RWPE1 (cell line): ENCODE measurements around the gene HNRNPM.

ENCODE experiments used
- CTCF ChIA-PET: fragments of 350-600 bp; sonication (Branson Sonifier 250); formaldehyde crosslinking; extraction: SDS; loops from one replicate; lab custom pipeline; 2021; lab: Yijun Ruan, JAX
- POLR2A ChIA-PET: fragments of 400-600 bp; formaldehyde crosslinking; extraction: SDS; loops from one replicate; lab custom pipeline; 2020; ENCODE audit warnings: antibody characterized with exemption; ENCODE audit not compliant: low non-redundant PET; lab: Yijun Ruan, JAX
- DNase-seq: peaks from one replicate; pipeline ENCODE4 v3.0.0; 2012; ENCODE audit warnings: low spot score
- H3K27ac ChIP-seq: fragments of 450-650 bp; 2 replicates; pipeline ENCODE4 v1.5.1; 2017
- TF ChIP-seq, protein P1 (sequence below): fragments of 450-650 bp; conservative IDR thresholded peaks from 2 replicates; pipeline ENCODE4 v1.5.1; 2017; ENCODE audit warnings: low read depth, mild to moderate bottlenecking

The HNRNPM gene, protein sequence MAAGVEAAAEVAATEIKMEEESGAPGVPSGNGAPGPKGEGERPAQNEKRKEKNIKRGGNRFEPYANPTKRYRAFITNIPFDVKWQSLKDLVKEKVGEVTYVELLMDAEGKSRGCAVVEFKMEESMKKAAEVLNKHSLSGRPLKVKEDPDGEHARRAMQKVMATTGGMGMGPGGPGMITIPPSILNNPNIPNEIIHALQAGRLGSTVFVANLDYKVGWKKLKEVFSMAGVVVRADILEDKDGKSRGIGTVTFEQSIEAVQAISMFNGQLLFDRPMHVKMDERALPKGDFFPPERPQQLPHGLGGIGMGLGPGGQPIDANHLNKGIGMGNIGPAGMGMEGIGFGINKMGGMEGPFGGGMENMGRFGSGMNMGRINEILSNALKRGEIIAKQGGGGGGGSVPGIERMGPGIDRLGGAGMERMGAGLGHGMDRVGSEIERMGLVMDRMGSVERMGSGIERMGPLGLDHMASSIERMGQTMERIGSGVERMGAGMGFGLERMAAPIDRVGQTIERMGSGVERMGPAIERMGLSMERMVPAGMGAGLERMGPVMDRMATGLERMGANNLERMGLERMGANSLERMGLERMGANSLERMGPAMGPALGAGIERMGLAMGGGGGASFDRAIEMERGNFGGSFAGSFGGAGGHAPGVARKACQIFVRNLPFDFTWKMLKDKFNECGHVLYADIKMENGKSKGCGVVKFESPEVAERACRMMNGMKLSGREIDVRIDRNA

DNA sequence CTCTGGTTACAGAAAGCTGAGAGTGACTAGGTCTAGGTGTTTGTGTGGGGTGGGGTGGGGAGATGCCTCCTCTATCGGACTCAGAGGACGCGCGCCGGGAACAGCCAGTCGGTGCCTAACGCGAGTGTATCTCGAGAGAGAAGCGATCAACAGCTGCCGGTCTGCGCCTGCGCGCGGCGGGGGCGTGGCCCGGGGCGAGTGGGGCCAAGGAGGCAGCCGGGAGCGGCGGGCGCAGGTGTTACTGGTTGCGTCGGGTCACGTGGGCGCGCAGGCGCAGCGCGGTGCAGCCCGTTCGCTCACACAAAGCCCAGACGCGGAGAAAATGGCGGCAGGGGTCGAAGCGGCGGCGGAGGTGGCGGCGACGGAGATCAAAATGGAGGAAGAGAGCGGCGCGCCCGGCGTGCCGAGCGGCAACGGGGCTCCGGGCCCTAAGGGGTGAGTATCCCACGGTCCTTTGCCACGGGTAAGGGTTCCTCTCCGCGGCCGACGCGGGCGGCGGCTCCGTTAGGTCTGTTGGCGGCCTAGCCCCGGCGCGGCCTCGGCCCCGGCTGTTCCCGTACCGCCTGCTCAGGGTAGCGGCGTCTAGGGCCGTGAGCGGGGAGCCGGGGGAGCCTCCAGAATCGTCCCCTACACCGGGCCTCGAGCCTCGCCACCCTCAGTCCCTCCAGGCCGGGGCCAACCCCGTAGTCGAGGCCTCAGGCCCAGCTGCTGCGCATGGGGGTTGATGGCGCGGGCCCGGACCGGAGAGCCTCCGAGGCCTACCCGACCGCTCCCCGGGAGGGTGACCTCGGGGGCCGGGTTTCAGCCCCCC, at the start of gene HNRNPM:
TSS of gene HNRNPM (plus strand) at position 299 of the 811 bp plus-strand sequence. CDS start at position 323, 24 bp downstream.
- POLR2A ChIA-PET: interaction anchor here (0.5 to 0.8 kb wide), 4 partner anchors 11 to 1352 kb away, joined by 5 to 11 read pairs (median 6); no protein-coding TSS in a partner anchor
- TF ChIP-seq, protein P1, sequence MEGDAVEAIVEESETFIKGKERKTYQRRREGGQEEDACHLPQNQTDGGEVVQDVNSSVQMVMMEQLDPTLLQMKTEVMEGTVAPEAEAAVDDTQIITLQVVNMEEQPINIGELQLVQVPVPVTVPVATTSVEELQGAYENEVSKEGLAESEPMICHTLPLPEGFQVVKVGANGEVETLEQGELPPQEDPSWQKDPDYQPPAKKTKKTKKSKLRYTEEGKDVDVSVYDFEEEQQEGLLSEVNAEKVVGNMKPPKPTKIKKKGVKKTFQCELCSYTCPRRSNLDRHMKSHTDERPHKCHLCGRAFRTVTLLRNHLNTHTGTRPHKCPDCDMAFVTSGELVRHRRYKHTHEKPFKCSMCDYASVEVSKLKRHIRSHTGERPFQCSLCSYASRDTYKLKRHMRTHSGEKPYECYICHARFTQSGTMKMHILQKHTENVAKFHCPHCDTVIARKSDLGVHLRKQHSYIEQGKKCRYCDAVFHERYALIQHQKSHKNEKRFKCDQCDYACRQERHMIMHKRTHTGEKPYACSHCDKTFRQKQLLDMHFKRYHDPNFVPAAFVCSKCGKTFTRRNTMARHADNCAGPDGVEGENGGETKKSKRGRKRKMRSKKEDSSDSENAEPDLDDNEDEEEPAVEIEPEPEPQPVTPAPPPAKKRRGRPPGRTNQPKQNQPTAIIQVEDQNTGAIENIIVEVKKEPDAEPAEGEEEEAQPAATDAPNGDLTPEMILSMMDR: no peak
- CTCF ChIA-PET: interaction anchor here (1.0 kb wide), 1 partner anchor 91 kb away, joined by 3 read pairs; no protein-coding TSS in a partner anchor
- peak within 1 kb of the TSS; percentile 83 for H3K27ac ChIP-seq
- peak; percentile 97 for DNase-seq

DNA sequence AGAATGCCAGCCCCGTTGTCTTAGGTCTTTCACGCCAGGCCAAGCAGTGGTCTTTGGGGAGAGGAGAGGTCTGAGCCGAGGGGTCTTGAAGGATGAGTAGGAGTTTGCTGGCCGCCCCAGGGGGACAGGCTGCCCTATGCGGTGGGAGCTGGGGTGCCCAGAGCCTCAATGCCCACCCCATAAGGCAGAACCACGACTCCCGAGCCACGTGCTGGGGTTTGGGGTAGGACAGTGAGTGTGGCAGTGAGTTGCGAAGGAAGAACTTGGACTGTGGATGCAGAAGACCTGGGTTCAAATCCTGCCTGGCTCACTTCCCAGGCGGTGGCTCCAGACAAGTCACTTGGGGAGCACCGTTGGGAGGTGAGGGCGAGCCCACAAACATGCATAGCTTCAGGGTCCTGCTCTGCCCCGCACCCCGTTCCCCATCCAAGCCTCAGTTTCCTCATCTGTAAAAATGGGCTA, 49.1 kb upstream of the HNRNPM start:
- ChIA-PET POLR2A (interaction anchor here (0.6 kb wide), 1 partner anchor 139 kb away, joined by 3 read pairs; no protein-coding TSS in a partner anchor), CTCF (no interaction called here)
- peak overlapping the region; percentile 85 for H3K27ac ChIP-seq
- DNase-seq: no peak
- TF ChIP-seq, protein P1: no peak

DNA sequence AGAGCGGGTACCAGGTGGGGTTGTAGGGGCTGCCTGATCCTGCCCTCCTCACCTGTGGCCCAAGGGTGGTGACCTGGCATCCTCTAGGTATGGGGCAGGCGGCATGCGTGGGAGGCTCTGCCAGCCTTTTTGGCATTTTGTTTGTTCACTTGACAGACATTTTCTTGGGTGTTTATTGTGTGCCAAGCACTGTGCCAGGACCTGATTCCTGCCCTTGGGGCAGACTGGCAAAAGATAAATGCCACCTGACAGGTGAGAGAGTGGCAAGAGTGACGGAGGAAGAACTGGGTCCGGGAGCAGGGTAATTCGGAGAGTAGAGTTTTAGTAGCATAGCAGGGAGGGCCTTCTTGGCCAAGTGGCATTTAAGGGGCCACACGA, 48.6 kb upstream of the HNRNPM start:
- ChIA-PET CTCF (no interaction called here), POLR2A (no interaction called here)
- DNase-seq: no peak
- peak overlapping the region; percentile 85 for H3K27ac ChIP-seq
- TF ChIP-seq, protein P1: no peak

DNA sequence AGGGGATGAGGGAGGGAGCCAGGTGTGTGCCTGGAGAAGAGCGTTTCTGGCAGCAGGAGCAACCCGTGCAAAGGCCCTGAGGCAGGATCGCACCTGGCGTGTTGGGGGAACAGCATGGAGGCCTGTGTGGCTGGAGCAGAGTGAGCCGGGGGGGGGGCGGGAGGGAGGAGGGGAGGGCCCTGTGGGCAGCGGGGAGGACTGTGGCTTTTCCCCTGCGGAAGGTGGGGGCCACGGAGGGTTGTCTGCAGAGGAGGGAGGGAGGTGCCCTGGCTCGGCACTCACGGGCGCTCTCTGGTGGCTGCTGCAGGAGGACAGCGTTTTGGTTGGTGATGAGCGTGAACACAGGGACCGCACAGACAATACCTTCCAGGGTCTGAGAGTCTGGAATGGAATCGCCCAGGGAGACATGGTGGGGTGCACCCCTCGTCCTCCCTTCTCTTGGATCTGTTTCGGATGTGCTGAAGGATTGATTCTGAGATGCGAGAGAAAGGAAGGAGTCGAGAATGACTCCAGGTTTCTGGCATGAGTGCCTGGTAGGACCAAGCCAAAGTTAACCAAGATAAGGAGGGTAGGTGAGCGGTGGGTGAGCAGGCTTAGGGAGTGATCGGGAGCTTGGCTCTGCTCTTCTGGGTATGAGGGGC, 48.1 kb upstream of the HNRNPM start:
- TF ChIP-seq, protein P1: peak; percentile 58
- H3K27ac ChIP-seq: peak overlapping the region; percentile 85
- DNase-seq: peak; percentile 17
- ChIA-PET POLR2A (no interaction called here), CTCF (interaction anchor here (0.7 kb wide), 1 partner anchor 8 kb away, joined by 5 read pairs; no protein-coding TSS in a partner anchor)

DNA sequence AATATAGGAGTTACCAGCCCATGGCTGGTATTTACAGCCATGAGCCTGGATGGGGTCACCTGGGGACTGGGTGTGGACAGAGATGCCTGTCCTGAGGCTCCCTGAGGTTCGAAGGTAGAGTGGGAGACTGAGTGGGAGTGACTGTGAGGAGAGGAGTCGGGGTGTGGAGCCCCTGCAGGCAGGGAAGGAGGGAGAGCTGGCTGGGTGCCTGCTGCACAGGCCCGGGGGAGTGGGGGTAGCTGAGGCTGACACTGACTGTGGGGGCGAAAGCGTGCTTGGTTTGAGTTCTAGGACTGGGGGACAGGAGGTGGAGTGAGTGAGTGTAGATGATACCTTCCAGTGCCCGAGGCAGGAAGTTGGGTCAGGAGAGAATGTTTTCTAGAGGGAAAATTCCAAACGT, 47.5 kb upstream of the HNRNPM start:
- POLR2A ChIA-PET: no interaction called here
- DNase-seq: peak; percentile 22
- H3K27ac ChIP-seq: peak overlapping the region; percentile 85
- CTCF ChIA-PET: interaction anchor here (0.7 to 1.8 kb wide), 3 partner anchors 8 to 49 kb away, joined by 4 to 10 read pairs (median 5); no protein-coding TSS in a partner anchor
- TF ChIP-seq, protein P1: no peak
